Tibial nerve (tissue), 4 donors: Measurements from ENCODE around the gene AUTS2.

Source experiments
- CTCF ChIP-seq, 5 experiments: fragments of 200-600 bp in 3 of 5; fragments of 450-650 bp in 2 of 5; sonication (generic) in 3 of 5; IDR thresholded peaks; one replicate each; pipeline ENCODE4 v1.5.1; 2016 to 2019; ENCODE audit warnings: antibody characterized with exemption in 5 of 5, mild to moderate bottlenecking in 3 of 5, moderate library complexity in 2 of 5
- EP300 ChIP-seq, 2 donors: sonication (generic); formaldehyde crosslinking; IDR thresholded peaks; one replicate each; pipeline ENCODE4 v1.6.1; 2017; ENCODE audit warnings: antibody characterized with exemption in 2 of 2, mild to moderate bottlenecking in 1 of 2
- POLR2A ChIP-seq, 2 donors: fragments of 450-650 bp; IDR thresholded peaks; one replicate each; pipeline ENCODE4 v1.6.1; 2017; ENCODE audit warnings: antibody characterized with exemption in 2 of 2, mild to moderate bottlenecking in 2 of 2, moderate library complexity in 2 of 2

- TF ChIP-seq CTCF (IDR thresholded peaks at IDR 0.05): no peak
- no peak for TF ChIP-seq POLR2A (IDR thresholded peaks at IDR 0.05)
- no peak for TF ChIP-seq EP300 (IDR thresholded peaks at IDR 0.05)
Observed at GRCh38 chr7:70015353-70015752, 417.1 kb downstream of the AUTS2 start.
